ENCODE data around the gene CFAP61.
"Not testable (repeated sequence)": the region's sequence is repeated elsewhere in the genome, so short reads cannot be mapped to it uniquely, and the experiment has no call there.

The CFAP61 gene

GRCh38 chr20:20089939-20090338, 37.6 kb downstream of the CFAP61 start:
- no peak overlapping the region for H3K27ac ChIP-seq (ENCODE audit: low read length)
- no CpG with 5 or more reads among the region's 1 CpG for WGBS (ENCODE audit: insufficient coverage, insufficient read length)
- no peak for DNase-seq (ENCODE audit: low read depth, low spot score)
- H3K27me3 ChIP-seq (ENCODE audit: control insufficient read depth, insufficient read depth, low read length), result no peaks in the 10 kb centered on the region
- no peak overlapping the region for H3K4me3 ChIP-seq (ENCODE audit: low read length)
- no peaks in the 10 kb centered on the region for H3K36me3 ChIP-seq (ENCODE audit: control insufficient read depth, insufficient read depth, low read length)
- no peaks in the 10 kb centered on the region; the same call in 1 of the 2 replicates for H3K4me1 ChIP-seq (ENCODE audit: control insufficient read depth, insufficient read depth, low read length)
- no peaks in the 10 kb centered on the region for H3K9me3 ChIP-seq (ENCODE audit: control insufficient read depth, insufficient read depth, low read length)

DNA sequence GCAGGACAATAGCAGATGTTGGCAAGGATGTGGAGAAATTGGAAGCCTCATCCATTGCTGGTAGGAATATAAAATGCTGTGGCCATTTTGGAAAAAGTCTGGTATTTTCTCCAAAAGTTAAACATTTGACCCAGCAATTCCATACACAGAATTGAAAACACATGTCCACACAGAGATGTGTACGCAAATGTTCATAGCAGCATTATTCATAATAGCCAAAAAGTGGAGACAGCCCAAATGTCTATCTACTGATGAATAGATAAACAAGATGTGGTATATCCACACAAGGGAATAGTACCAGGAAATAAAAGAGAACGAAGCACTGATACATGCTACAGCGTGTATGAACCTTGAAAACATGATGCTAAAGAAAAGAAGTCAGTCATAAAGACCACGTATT, 40.5 kb downstream of the CFAP61 start:
- H3K27me3 ChIP-seq (ENCODE audit: control insufficient read depth, insufficient read depth, low read length), result no peaks in the 10 kb centered on the region
- no CpG with 5 or more reads among the region's 4 CpGs for WGBS (ENCODE audit: insufficient coverage, insufficient read length)

DNA sequence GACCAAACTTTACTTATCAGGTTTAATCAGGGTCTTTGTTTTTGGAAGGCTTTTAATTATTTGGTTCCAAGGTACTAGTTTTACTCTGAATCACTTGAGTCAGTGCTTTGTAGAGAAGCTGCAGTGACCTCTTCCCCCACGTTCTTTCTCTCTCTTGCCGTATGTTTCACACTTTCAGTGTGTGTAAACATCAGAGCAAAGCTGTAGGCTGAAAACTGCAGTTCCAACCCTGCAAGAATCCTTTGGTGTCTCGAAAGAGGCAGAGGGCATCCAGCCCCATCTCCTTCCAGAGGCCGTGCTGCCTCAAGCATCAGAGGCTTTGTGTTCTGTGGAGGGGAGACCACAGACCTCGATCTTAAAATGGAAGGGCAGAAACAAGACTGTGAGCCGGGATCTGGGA, 42.1 kb downstream of the CFAP61 start:
- Histone ChIP-seq H3K4me1 (ENCODE audit: control insufficient read depth, insufficient read depth, low read length) (no peaks in the 10 kb centered on the region; the same call in 1 of the 2 replicates), H3K4me3 (ENCODE audit: low read length) (no peak overlapping the region), H3K9me3 (ENCODE audit: control insufficient read depth, insufficient read depth, low read length) (no peaks in the 10 kb centered on the region), H3K36me3 (ENCODE audit: control insufficient read depth, insufficient read depth, low read length) (no peaks in the 10 kb centered on the region), H3K27me3 (ENCODE audit: control insufficient read depth, insufficient read depth, low read length) (no peaks in the 10 kb centered on the region), H3K27ac (ENCODE audit: low read length) (no peak overlapping the region)
- WGBS (ENCODE audit: insufficient coverage, insufficient read length), result no CpG with 5 or more reads among the region's 6 CpGs
- no peak for DNase-seq (ENCODE audit: low read depth, low spot score)

More for the DNA sequence above, 40.5 kb downstream of the CFAP61 start:
- no peaks in the 10 kb centered on the region; the same call in 1 of the 2 replicates for H3K4me1 ChIP-seq (ENCODE audit: control insufficient read depth, insufficient read depth, low read length)
- no peak overlapping the region for H3K27ac ChIP-seq (ENCODE audit: low read length)
- no peaks in the 10 kb centered on the region for H3K9me3 ChIP-seq (ENCODE audit: control insufficient read depth, insufficient read depth, low read length)
- H3K4me3 ChIP-seq (ENCODE audit: low read length), result no peak overlapping the region
- H3K36me3 ChIP-seq (ENCODE audit: control insufficient read depth, insufficient read depth, low read length), result no peaks in the 10 kb centered on the region
- no peak for DNase-seq (ENCODE audit: low read depth, low spot score)

DNA sequence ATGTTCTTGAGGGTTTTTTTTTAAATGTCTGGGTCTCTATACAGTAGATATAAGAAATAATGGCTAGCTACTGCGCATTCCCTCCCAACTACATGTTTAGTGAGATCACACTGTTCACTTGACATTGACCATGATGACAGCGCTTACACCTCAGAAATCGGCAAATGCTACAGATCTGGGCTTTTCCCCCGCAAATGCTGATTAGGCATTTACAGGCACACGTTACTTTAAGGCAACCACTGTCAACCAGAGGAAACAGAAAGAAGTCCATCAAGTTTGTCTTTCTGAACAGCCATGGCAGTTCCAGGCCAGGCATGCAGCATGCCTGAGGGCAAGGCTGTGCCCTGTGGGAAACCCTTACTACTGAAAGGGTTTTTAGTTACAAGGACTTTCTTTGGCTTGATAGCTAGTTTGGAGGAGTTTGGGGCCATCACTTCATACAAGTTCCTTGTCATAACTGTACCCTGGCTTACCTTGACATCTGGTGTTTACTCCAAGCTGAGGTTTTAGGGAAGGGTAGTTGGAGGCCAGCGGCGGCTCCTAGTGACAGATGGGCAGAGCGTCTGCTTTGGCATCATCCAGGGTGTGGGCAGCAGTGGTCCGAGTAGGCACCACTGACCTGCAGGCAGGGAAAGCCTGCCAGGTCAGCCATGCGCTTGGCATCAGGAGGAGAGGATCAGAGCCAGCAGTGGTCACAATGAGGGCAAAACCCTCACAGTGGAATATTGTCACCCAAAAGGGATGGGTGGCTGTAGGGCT, 43.0 kb downstream of the CFAP61 start:
- Histone ChIP-seq H3K4me3 (ENCODE audit: low read length) (no peak overlapping the region), H3K9me3 (ENCODE audit: control insufficient read depth, insufficient read depth, low read length) (no peaks in the 10 kb centered on the region), H3K27ac (ENCODE audit: low read length) (no peak overlapping the region), H3K36me3 (ENCODE audit: control insufficient read depth, insufficient read depth, low read length) (no peaks in the 10 kb centered on the region), H3K27me3 (ENCODE audit: control insufficient read depth, insufficient read depth, low read length) (no peaks in the 10 kb centered on the region), H3K4me1 (ENCODE audit: control insufficient read depth, insufficient read depth, low read length) (no peaks in the 10 kb centered on the region; the same call in 1 of the 2 replicates)
- no peak for DNase-seq (ENCODE audit: low read depth, low spot score)
- WGBS (ENCODE audit: insufficient coverage, insufficient read length), result no CpG with 5 or more reads among the region's 10 CpGs

- H3K4me1 ChIP-seq (ENCODE audit: control insufficient read depth, insufficient read depth, low read length), result no peaks in the 10 kb centered on the region; the same call in 1 of the 2 replicates
- no peak for DNase-seq (ENCODE audit: low read depth, low spot score)
- H3K27me3 ChIP-seq (ENCODE audit: control insufficient read depth, insufficient read depth, low read length), result no peaks in the 10 kb centered on the region
- no peaks in the 10 kb centered on the region for H3K9me3 ChIP-seq (ENCODE audit: control insufficient read depth, insufficient read depth, low read length)
- WGBS (ENCODE audit: insufficient coverage, insufficient read length), result no CpG with 5 or more reads among the region's 11 CpGs
- H3K4me3 ChIP-seq (ENCODE audit: low read length), result no peak overlapping the region
- H3K27ac ChIP-seq (ENCODE audit: low read length), result no peak overlapping the region
- no peaks in the 10 kb centered on the region for H3K36me3 ChIP-seq (ENCODE audit: control insufficient read depth, insufficient read depth, low read length)
Measured at GRCh38 chr20:20096421-20096820, 44.1 kb downstream of the CFAP61 start.

DNA sequence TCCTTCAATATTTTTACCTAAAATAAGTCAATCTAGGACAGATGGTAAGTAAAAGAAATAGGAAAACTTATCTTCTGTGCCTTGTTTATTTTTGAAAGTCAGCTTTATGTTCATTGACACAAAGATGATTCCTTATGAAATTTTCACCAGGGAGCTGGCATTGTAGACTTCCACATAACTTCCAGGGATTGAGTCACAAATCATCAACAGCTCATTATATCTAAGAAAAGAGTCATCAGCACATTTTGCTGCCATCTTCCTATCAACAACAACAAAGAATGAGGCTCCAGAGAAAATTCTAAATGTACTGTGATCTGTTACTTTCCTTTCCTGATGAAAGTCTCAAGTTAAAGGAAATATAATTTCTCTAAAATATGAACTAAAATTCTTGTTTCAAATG, 48.5 kb downstream of the CFAP61 start:
- Histone ChIP-seq H3K4me1 (ENCODE audit: control insufficient read depth, insufficient read depth, low read length) (no peaks in the 10 kb centered on the region), H3K27me3 (ENCODE audit: control insufficient read depth, insufficient read depth, low read length) (no peaks in the 10 kb centered on the region), H3K9me3 (ENCODE audit: control insufficient read depth, insufficient read depth, low read length) (no peaks in the 10 kb centered on the region), H3K27ac (ENCODE audit: low read length) (no peak overlapping the region), H3K36me3 (ENCODE audit: control insufficient read depth, insufficient read depth, low read length) (no peaks in the 10 kb centered on the region), H3K4me3 (ENCODE audit: low read length) (no peak overlapping the region)
- DNase-seq (ENCODE audit: low read depth, low spot score), result no peak

- Histone ChIP-seq H3K4me3 (ENCODE audit: low read length) (no peak overlapping the region), H3K27me3 (ENCODE audit: control insufficient read depth, insufficient read depth, low read length) (no peaks in the 10 kb centered on the region), H3K9me3 (ENCODE audit: control insufficient read depth, insufficient read depth, low read length) (no peaks in the 10 kb centered on the region), H3K36me3 (ENCODE audit: control insufficient read depth, insufficient read depth, low read length) (no peaks in the 10 kb centered on the region), H3K4me1 (ENCODE audit: control insufficient read depth, insufficient read depth, low read length) (peaks cover 2% of the 10 kb centered on the region; the same call in 1 of the 2 replicates), H3K27ac (ENCODE audit: low read length) (no peak overlapping the region)
- no peak for DNase-seq (ENCODE audit: low read depth, low spot score)
Measured at GRCh38 chr20:20102163-20102562, 49.8 kb downstream of the CFAP61 start.

GRCh38 chr20:20102716-20103258, 50.5 kb downstream of the CFAP61 start:
- Histone ChIP-seq H3K27me3 (ENCODE audit: control insufficient read depth, insufficient read depth, low read length) (no peaks in the 10 kb centered on the region), H3K9me3 (ENCODE audit: control insufficient read depth, insufficient read depth, low read length) (no peaks in the 10 kb centered on the region), H3K27ac (ENCODE audit: low read length) (no peak overlapping the region), H3K36me3 (ENCODE audit: control insufficient read depth, insufficient read depth, low read length) (no peaks in the 10 kb centered on the region), H3K4me3 (ENCODE audit: low read length) (no peak overlapping the region), H3K4me1 (ENCODE audit: control insufficient read depth, insufficient read depth, low read length) (peaks cover 2% of the 10 kb centered on the region; the same call in 1 of the 2 replicates)
- DNase-seq (ENCODE audit: low read depth, low spot score), result no peak

DNA sequence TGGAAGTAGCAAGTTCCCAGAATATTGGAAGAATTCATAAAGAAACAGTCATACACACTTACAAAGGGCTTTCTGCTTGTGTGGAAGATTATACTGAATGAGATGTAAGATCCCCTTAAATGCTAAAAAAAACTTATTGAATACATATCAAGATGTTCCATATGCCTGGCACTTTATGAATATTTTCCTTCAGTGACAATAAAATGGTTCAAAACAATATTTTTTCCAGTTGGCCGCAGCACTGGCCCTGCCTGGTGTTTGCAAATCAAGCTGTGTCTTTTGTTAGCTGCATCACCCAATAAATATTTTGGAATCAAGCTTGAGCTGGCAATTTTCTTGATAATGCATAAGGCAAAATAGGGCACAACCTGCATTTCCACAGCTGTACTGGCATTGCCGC, 51.2 kb downstream of the CFAP61 start:
- DNase-seq (ENCODE audit: low read depth, low spot score), result no peak
- no CpG with 5 or more reads among the region's 2 CpGs for WGBS (ENCODE audit: insufficient coverage, insufficient read length)
- H3K4me1 ChIP-seq (ENCODE audit: control insufficient read depth, insufficient read depth, low read length), result peaks cover 2% of the 10 kb centered on the region; the same call in 1 of the 2 replicates
- H3K27me3 ChIP-seq (ENCODE audit: control insufficient read depth, insufficient read depth, low read length), result no peaks in the 10 kb centered on the region
- no peak overlapping the region for H3K4me3 ChIP-seq (ENCODE audit: low read length)
- H3K27ac ChIP-seq (ENCODE audit: low read length), result no peak overlapping the region
- H3K9me3 ChIP-seq (ENCODE audit: control insufficient read depth, insufficient read depth, low read length), result no peaks in the 10 kb centered on the region
- H3K36me3 ChIP-seq (ENCODE audit: control insufficient read depth, insufficient read depth, low read length), result no peaks in the 10 kb centered on the region

DNA sequence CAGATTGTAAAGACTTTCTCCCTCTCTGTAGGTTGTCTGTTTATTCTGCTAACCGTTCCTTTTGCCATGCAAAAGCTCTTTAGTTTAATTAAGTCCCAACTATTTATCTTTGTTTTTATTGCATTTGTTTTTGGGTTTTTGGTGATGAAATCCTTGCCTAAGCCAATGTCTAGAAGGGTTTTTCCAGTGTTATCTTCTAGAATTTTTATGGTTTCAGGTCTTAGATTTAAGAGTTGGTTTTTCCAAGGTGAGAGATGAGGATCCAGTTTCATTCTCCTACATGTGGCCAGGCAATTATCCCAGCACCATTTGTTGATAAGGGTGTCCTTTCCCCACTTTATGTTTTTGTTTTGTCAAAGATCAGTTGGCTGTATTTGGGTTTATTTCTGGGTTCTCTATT, 70.9 kb downstream of the CFAP61 start:
- not testable (repeated sequence) for H3K4me3 ChIP-seq (ENCODE audit: low read length); H3K27ac ChIP-seq (ENCODE audit: low read length); H3K9me3 ChIP-seq (ENCODE audit: control insufficient read depth, insufficient read depth, low read length); H3K4me1 ChIP-seq (ENCODE audit: control insufficient read depth, insufficient read depth, low read length); H3K36me3 ChIP-seq (ENCODE audit: control insufficient read depth, insufficient read depth, low read length); DNase-seq (ENCODE audit: low read depth, low spot score); H3K27me3 ChIP-seq (ENCODE audit: control insufficient read depth, insufficient read depth, low read length)
- no CpG with 5 or more reads among the region's 1 CpG for WGBS (ENCODE audit: insufficient coverage, insufficient read length)

- H3K4me3 ChIP-seq (ENCODE audit: low read length), result no peak overlapping the region
- no peaks in the 10 kb centered on the region for H3K9me3 ChIP-seq (ENCODE audit: control insufficient read depth, insufficient read depth, low read length)
- no peak overlapping the region for H3K27ac ChIP-seq (ENCODE audit: low read length)
- peak; percentile 18 for DNase-seq (ENCODE audit: low read depth, low spot score)
- no peaks in the 10 kb centered on the region for H3K27me3 ChIP-seq (ENCODE audit: control insufficient read depth, insufficient read depth, low read length)
- H3K4me1 ChIP-seq (ENCODE audit: control insufficient read depth, insufficient read depth, low read length), result no peaks in the 10 kb centered on the region
- H3K36me3 ChIP-seq (ENCODE audit: control insufficient read depth, insufficient read depth, low read length), result no peaks in the 10 kb centered on the region
Measured at GRCh38 chr20:20130399-20130798, 78.1 kb downstream of the CFAP61 start.
